DOHH2 (cell line): Measurements from ENCODE around the gene NUP93.

Experiments
- H3F3A ChIP-seq: fragments of 200-600 bp; sonication (generic), shearing (Covaris generic); 2 replicates; pipeline ENCODE4 v1.6.0; 2016; ENCODE audit warnings: antibody characterized with exemption, mild to moderate bottlenecking; ENCODE audit not compliant: control insufficient read depth, insufficient read depth
- H3K27ac ChIP-seq: fragments of 200-600 bp; sonication (generic); 2 replicates; pipeline ENCODE4 v1.5.1; 2014; ENCODE audit warnings: low read depth, mild to moderate bottlenecking, low read length, moderate library complexity
- H3K27me3 ChIP-seq: fragments of 200-600 bp; sonication (generic); 2 replicates; pipeline ENCODE4 v1.6.1; 2014; ENCODE audit warnings: mild to moderate bottlenecking, low read length, mixed read lengths; ENCODE audit not compliant: control insufficient read depth
- H3K36me3 ChIP-seq: fragments of 200-600 bp; sonication (generic); 2 replicates; pipeline ENCODE4 v1.6.1; 2014; ENCODE audit warnings: mild to moderate bottlenecking, low read length, moderate library complexity, mixed read lengths; ENCODE audit not compliant: control insufficient read depth
- H3K4me1 ChIP-seq: fragments of 200-600 bp; sonication (generic); 2 replicates; pipeline ENCODE4 v1.6.1; 2014; ENCODE audit warnings: mild to moderate bottlenecking, low read length, mixed read lengths; ENCODE audit not compliant: control insufficient read depth
- H3K4me2 ChIP-seq: fragments of 200-600 bp; sonication (generic); 2 replicates; pipeline ENCODE4 v1.6.0; 2014; ENCODE audit warnings: mild to moderate bottlenecking, low read length, moderate library complexity
- H3K4me3 ChIP-seq: fragments of 200-600 bp; sonication (generic); 2 replicates; pipeline ENCODE4 v1.5.1; 2014; ENCODE audit warnings: mild to moderate bottlenecking, low read length, mixed read lengths
- H3K79me2 ChIP-seq: fragments of 200-600 bp; sonication (generic); 2 replicates; pipeline ENCODE4 v1.6.1; 2014; ENCODE audit warnings: mild to moderate bottlenecking, low read length, mixed read lengths; ENCODE audit not compliant: control insufficient read depth
- H3K9me2 ChIP-seq: fragments of 200-600 bp; sonication (generic); replicated peaks from 2 replicates; pipeline ENCODE4 v1.6.1; 2014; ENCODE audit warnings: mild to moderate bottlenecking, low read length, mixed read lengths; ENCODE audit not compliant: control insufficient read depth
- H3K9me3 ChIP-seq: fragments of 200-600 bp; sonication (generic); 2 replicates; pipeline ENCODE4 v1.6.1; 2014; ENCODE audit warnings: antibody characterized with exemption, low read length, mixed read lengths; ENCODE audit not compliant: control insufficient read depth, insufficient read depth
- H4K20me1 ChIP-seq: fragments of 200-600 bp; sonication (generic); 2 replicates; pipeline ENCODE4 v1.6.0; 2014; ENCODE audit warnings: low read depth, mild to moderate bottlenecking, antibody characterized with exemption, low read length, moderate library complexity; ENCODE audit not compliant: control insufficient read depth, insufficient read depth
- EZH2phosphoT487 ChIP-seq: fragments of 200-600 bp; sonication (generic); IDR thresholded peaks from 2 replicates; pipeline ENCODE4 v1.6.1; 2017; ENCODE audit warnings: borderline replicate concordance, mild to moderate bottlenecking, antibody characterized with exemption, low read length, moderate library complexity, mixed read lengths
- TF ChIP-seq, protein P1 (sequence below): fragments of 200-600 bp; sonication (generic); IDR thresholded peaks from one replicate; pipeline ENCODE4 v1.5.1; 2014; ENCODE audit warnings: antibody characterized with exemption, mild to moderate bottlenecking, low read depth, low read length; ENCODE audit not compliant: poor library complexity, severe bottlenecking

Gene NUP93

DNA sequence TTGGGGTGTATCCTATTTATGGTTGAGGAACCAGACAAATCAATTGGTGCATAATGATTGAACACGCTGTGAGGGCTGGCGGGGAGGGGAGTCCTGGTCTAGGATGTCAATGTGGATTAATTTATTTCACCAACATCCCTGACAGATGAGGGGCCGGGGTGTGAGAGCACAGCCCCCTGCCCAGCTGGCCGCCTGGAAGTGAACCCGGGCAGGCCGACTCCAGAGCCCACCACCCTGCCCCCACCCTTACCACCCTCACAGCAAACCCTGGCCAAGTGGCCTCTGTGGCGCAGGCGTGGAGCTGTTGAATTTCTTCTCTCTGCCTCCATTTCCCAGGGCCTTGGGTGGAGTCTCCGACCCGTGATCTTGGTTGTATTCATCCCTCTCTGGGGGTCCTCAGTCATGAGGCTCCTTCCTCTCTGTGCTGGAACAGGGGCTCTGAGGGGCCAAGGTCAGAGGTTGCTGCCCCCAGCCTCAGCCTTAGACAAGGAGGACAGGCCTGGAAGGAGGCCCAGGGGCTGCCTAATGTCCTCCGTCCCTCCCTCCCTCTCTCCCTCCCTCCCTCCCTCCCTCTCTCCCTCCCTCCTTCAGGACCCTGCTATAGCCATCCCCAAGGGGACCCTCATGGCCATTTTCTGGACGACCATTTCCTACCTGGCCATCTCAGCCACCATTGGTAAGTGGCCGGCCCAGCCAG, 147.7 kb downstream of the NUP93 start:
- Histone ChIP-seq H3K4me3 (no peak overlapping the region), H3K9me3 (no peaks in the 10 kb centered on the region), H3K4me1 (peaks cover 18% of the 10 kb centered on the region), H4K20me1 (no peaks in the 10 kb centered on the region), H3K4me2 (no peak overlapping the region), H3K27ac (no peak overlapping the region), H3K79me2 (no peaks in the 10 kb centered on the region), H3K27me3 (no peaks in the 10 kb centered on the region), H3F3A (no peaks in the 10 kb centered on the region), H3K36me3 (no peaks in the 10 kb centered on the region), H3K9me2 (no peaks in the 10 kb centered on the region)
- TF ChIP-seq, protein P1, sequence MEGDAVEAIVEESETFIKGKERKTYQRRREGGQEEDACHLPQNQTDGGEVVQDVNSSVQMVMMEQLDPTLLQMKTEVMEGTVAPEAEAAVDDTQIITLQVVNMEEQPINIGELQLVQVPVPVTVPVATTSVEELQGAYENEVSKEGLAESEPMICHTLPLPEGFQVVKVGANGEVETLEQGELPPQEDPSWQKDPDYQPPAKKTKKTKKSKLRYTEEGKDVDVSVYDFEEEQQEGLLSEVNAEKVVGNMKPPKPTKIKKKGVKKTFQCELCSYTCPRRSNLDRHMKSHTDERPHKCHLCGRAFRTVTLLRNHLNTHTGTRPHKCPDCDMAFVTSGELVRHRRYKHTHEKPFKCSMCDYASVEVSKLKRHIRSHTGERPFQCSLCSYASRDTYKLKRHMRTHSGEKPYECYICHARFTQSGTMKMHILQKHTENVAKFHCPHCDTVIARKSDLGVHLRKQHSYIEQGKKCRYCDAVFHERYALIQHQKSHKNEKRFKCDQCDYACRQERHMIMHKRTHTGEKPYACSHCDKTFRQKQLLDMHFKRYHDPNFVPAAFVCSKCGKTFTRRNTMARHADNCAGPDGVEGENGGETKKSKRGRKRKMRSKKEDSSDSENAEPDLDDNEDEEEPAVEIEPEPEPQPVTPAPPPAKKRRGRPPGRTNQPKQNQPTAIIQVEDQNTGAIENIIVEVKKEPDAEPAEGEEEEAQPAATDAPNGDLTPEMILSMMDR = no peak
- TF ChIP-seq EZH2phosphoT487 = no peak

DNA sequence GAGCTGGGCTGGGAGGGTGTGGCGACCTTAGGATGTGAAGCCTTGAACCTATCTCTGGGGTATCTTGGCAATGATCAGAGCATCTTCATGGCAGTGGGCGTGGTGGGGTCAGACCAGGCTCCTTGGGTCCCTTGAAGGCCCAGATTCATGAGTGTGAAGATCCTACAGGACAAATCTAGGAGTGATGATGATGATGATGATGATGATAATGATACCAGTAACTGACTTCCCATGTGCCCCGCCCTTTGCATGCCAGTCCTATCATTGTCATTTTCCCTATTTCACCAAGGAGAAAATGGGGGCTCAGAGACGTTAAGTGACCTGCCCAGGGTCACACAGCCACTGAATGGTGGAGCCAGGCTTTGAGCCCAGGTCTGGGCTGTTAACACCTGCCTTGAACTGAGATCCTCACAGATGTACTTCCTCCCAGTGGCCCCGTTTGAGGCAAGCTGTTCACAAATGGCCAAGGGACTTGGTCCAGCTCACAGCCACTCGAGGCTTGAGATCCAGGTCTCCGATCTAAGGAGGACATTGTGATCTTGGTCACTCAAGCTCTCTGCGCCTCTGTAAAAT, 148.4 kb downstream of the NUP93 start:
- no peak overlapping the region for H3K4me2 ChIP-seq
- no peak overlapping the region for H3K27ac ChIP-seq

DNA sequence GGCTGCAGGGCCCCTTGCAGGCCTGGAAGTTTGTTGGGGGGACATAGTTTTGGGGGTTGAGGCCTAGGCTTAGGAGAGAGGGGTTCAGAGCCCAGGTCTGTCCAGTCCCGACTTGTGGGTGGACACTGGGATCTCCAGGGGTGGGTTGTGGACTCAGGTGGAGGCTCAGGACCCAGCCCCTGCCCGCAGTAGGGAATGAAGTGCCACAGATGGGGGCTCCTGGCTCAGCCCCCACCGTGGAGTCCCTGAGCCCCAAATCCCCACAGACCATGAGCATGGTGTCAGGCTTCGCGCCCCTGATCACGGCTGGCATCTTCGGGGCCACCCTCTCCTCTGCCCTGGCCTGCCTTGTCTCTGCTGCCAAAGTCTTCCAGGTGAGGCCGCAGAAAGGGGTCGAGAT, 149.3 kb downstream of the NUP93 start:
- Histone ChIP-seq H3K79me2 (no peaks in the 10 kb centered on the region), H3K4me2 (no peak overlapping the region), H4K20me1 (no peaks in the 10 kb centered on the region), H3K9me3 (no peaks in the 10 kb centered on the region), H3K4me3 (no peak overlapping the region), H3K36me3 (no peaks in the 10 kb centered on the region), H3K9me2 (no peaks in the 10 kb centered on the region), H3K4me1 (peaks cover 18% of the 10 kb centered on the region), H3F3A (no peaks in the 10 kb centered on the region), H3K27me3 (no peaks in the 10 kb centered on the region), H3K27ac (no peak overlapping the region)
- no peak for TF ChIP-seq EZH2phosphoT487
- TF ChIP-seq, protein P1 = no peak

More for the DNA sequence above, 148.4 kb downstream of the NUP93 start:
- Histone ChIP-seq H3K79me2 (no peaks in the 10 kb centered on the region), H4K20me1 (no peaks in the 10 kb centered on the region), H3K9me3 (no peaks in the 10 kb centered on the region), H3K9me2 (no peaks in the 10 kb centered on the region), H3K4me1 (peaks cover 18% of the 10 kb centered on the region), H3K4me3 (no peak overlapping the region), H3F3A (no peaks in the 10 kb centered on the region), H3K36me3 (no peaks in the 10 kb centered on the region), H3K27me3 (no peaks in the 10 kb centered on the region)
- TF ChIP-seq, protein P1 = no peak
- no peak for TF ChIP-seq EZH2phosphoT487
